Activated CD8-positive, alpha-beta memory T cell treated with anti-CD3 and anti-CD28 coated beads, Interleukin-2, amount 10 ng/mL, durations not matched to agents 7 days and 5 days (primary cell): ENCODE measurements around the gene TSFM. TPM values are rescaled to one million over a fixed set of nuclear protein-coding genes. Genes with fewer than 3 reads are reported as not detected.

Source experiments
- ATAC-seq: fragments of 150-1000 bp; cut with Tn5 transposase; one replicate; pipeline ENCODE4 v1.10.0; 2021; ENCODE audit warnings: moderate library complexity
- CTCF ChIA-PET: fragments of 350-600 bp; sonication (Branson Sonifier 250); formaldehyde crosslinking; loops from one replicate; lab custom pipeline; 2021; ENCODE audit warnings: antibody characterized with exemption; lab: Charles Lee
- DNase-seq: peaks from one replicate; pipeline ENCODE4 v3.0.0-alpha.2; 2020
- H3K27ac Mint-ChIP-seq: one replicate; pipeline ENCODE4 v1.8.0; 2021; ENCODE audit warnings: mild to moderate bottlenecking, mixed read lengths
- H3K27me3 Mint-ChIP-seq: one replicate; pipeline ENCODE4 v1.8.0; 2021; ENCODE audit warnings: mixed read lengths
- H3K36me3 Mint-ChIP-seq: one replicate; pipeline ENCODE4 v1.8.0; 2021; ENCODE audit warnings: mild to moderate bottlenecking, mixed read lengths
- H3K4me1 Mint-ChIP-seq: one replicate; pipeline ENCODE4 v1.8.0; 2021; ENCODE audit warnings: mixed read lengths
- H3K4me3 Mint-ChIP-seq: one replicate; pipeline ENCODE4 v1.8.0; 2021; ENCODE audit warnings: mild to moderate bottlenecking, moderate library complexity, mixed read lengths
- H3K9me3 Mint-ChIP-seq: one replicate; pipeline ENCODE4 v1.8.0; 2022; ENCODE audit warnings: low read depth, mixed read lengths
- total RNA-seq, 2 experiments: library from RNA; stranded (reverse); gene quantifications; one replicate each; pipeline ENCODE4 v1.2.3, GENCODE V29; 2021

Gene TSFM
- 10 to 100 TPM; 32.2 to 45.8 TPM for total RNA-seq

DNA sequence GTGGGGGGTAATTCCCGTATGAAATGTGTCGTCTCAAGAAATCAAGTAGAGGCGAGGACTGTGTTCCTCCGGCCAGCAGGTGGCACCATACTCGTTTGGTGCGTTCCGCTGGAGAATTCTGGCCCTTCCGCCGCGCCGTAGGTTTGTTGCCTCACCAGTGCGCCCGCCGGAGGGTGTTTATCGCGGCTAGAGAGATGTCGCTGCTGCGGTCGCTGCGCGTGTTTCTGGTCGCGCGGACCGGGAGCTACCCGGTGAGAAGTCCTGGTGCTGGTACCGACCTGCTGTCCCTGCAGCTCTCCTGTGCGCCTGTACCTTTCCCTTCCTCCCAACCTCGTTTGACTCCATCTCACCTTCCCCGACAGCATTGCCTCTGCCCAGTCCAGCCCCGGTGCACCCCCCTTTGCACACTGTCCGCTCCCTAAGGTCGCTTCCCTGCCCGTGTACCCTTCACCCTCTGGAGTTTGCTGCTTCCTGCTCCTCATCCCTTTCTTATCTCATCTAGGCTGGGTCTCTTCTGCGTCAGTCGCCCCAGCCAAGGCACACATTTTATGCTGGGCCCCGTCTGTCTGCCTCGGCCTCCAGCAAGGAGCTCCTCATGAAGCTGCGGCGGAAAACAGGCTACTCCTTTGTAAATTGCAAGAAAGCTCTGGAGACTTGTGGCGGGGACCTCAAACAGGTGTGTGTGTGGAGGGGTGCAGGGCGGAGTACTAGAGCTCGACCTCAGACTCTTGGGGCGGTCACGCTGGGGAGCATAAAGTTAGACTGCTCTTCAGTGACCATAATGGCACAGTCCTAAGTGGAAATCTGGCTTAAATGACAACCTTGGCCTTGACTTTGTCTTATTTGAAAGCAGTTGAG, at the start of gene TSFM:
Gene TSFM, plus strand, starts transcription at position 180 of the 858 bp plus-strand sequence. Its CDS starts 15 bp downstream, at position 195.
- no peaks in the 10 kb centered on the region for H3K9me3 Mint-ChIP-seq
- H3K27ac Mint-ChIP-seq = peak within 1 kb of the TSS; percentile 96
- H3K27me3 Mint-ChIP-seq = no peaks in the 10 kb centered on the region
- CTCF ChIA-PET = interaction anchor here (0.6 to 1.9 kb wide), 32 partner anchors 8 to 1953 kb away, joined by 3 to 15 read pairs (median 4); partner anchors contain the start of genes AVIL, CDK4, CTDSP2 and DNAJC14
- peak; percentile 97 for DNase-seq
- H3K36me3 Mint-ChIP-seq = peaks cover 13% of the 10 kb centered on the region
- peak; percentile 93 for ATAC-seq
- H3K4me1 Mint-ChIP-seq = peaks cover 38% of the 10 kb centered on the region
- H3K4me3 Mint-ChIP-seq = peak within 1 kb of the TSS; percentile 97

GRCh38 chr12:57733928-57734327, 48.7 kb upstream of the TSFM start:
- H3K4me1 Mint-ChIP-seq = peaks cover 1% of the 10 kb centered on the region
- DNase-seq (no peak), ATAC-seq (no peak)
- H3K4me3 Mint-ChIP-seq = no peak overlapping the region
- H3K36me3 Mint-ChIP-seq = peaks cover 45% of the 10 kb centered on the region
- CTCF ChIA-PET = interaction anchor here (3.1 kb wide), 1 partner anchor 7 kb away, joined by 13 read pairs; no protein-coding TSS in a partner anchor
- no peaks in the 10 kb centered on the region for H3K27me3 Mint-ChIP-seq
- H3K9me3 Mint-ChIP-seq = no peaks in the 10 kb centered on the region
- H3K27ac Mint-ChIP-seq = no peak overlapping the region

DNA sequence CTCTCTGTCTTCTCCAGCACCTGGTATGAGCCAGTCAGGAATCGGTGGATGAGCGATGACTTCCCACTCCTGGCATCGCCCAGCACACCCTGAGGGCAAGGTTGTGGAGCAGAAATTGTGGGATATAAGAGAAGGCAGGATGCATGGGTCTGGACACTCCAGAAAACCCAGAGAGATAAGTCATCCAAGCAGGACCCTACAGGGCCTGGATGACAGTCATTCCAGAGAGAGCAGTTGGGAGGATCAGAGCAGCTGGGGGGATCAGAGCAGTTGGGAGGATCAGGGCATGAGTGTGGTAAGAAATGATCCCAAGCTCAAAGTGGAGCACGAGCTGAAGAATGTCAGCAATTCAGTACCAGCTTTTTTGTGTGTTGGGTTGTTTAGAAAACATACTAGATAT, 48.0 kb upstream of the TSFM start:
- no peak for DNase-seq
- peaks cover 47% of the 10 kb centered on the region for H3K36me3 Mint-ChIP-seq
- H3K27ac Mint-ChIP-seq = peak overlapping the region; percentile 9
- H3K9me3 Mint-ChIP-seq = no peaks in the 10 kb centered on the region
- H3K27me3 Mint-ChIP-seq = no peaks in the 10 kb centered on the region
- ATAC-seq = no peak
- CTCF ChIA-PET = no interaction called here
- no peak overlapping the region for H3K4me3 Mint-ChIP-seq
- H3K4me1 Mint-ChIP-seq = peaks cover 8% of the 10 kb centered on the region

- H3K27me3 Mint-ChIP-seq = no peaks in the 10 kb centered on the region
- CTCF ChIA-PET = interaction anchor here (1.0 kb wide), 1 partner anchor 16 kb away, joined by 3 read pairs; no protein-coding TSS in a partner anchor
- H3K27ac Mint-ChIP-seq = no peak overlapping the region
- no peak for ATAC-seq
- H3K9me3 Mint-ChIP-seq = no peaks in the 10 kb centered on the region
- peaks cover 40% of the 10 kb centered on the region for H3K36me3 Mint-ChIP-seq
- H3K4me1 Mint-ChIP-seq = peaks cover 14% of the 10 kb centered on the region
- H3K4me3 Mint-ChIP-seq = no peak overlapping the region
- no peak for DNase-seq
Observed at GRCh38 chr12:57735198-57735855, 47.3 kb upstream of the TSFM start.

DNA sequence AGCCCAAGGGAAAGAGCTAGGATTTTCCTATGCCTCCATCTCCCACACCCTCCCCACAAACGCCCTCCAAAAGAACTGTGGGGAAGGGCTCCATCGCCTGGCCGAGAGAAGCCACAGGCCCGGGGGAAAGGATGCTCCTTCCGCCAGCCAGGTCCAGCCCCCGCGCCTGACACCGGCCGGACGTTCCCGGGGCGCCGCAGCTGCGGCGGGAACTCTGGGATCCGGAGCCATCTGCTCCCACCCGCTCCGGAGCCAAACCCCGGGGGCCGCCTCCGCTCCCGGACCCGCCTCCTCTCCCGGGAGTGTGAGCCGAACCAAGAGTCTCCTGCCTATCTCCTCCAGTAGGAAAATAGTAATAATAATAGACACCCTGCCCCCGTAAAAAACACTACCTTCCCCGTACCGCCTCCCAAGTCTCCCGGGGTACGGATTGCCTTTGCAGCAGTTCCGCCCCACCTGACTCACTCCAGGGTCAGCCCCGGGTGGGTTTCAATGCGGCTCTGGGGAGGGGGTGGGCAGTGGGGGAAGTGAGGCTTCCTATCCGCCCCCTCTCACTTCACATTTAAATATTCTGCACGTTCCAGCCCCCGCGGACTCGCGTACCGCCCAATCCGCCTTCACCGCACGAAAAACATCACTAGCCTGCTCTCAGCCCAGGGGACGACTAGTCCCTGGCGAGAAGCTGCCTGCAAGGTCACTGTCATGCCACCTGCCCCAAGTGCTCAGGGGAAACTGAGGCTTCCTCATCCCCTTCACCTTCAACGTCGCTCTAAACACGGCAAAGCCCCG, 46.4 kb upstream of the TSFM start:
- no peaks in the 10 kb centered on the region for H3K9me3 Mint-ChIP-seq
- H3K4me1 Mint-ChIP-seq = peaks cover 21% of the 10 kb centered on the region
- CTCF ChIA-PET = interaction anchor here (1.0 kb wide), 1 partner anchor 17 kb away, joined by 3 read pairs; no protein-coding TSS in a partner anchor
- H3K4me3 Mint-ChIP-seq = no peak overlapping the region
- H3K36me3 Mint-ChIP-seq = peaks cover 35% of the 10 kb centered on the region
- H3K27me3 Mint-ChIP-seq = no peaks in the 10 kb centered on the region
- no peak for DNase-seq
- peak overlapping the region; percentile 37 for H3K27ac Mint-ChIP-seq
- no peak for ATAC-seq

DNA sequence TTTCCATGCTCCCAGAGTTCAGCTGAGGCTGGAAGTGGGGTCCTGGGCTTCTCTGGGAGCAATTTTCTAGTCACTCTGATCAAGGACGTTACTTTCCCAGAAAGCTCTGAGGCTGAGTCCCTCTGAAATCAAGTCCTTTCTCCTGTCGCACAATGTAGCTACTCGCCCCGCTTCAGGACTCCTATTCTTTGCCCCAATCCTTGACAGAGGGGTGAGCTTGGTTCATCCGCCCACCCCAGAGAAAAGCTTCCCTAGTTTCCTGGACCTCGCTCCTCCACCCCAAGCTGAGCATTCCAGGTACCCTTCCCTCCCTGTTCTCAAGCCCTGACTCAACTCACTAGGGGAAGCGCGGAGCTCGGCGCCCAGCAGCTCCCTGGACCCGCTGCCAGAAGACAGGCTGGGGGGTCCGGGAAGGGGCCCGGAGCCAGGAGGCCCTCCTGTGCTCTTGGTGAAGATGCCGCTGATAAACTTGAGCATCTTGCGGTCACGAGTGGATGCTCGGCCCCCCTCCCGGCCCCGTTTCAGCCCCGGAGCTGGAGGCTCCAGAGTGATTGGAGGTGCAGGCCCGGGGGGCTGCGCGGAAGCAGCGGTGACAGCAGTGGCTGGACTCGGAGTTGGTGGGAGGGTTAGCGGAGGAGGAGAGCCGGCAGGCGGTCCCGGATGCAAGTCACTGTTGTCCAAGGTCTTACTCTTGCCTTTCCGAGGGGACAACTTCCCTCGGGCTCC, 45.7 kb upstream of the TSFM start:
- Mint-ChIP-seq H3K27ac (no peak overlapping the region), H3K4me1 (peaks cover 24% of the 10 kb centered on the region), H3K9me3 (no peaks in the 10 kb centered on the region), H3K4me3 (no peak overlapping the region), H3K36me3 (peaks cover 31% of the 10 kb centered on the region), H3K27me3 (no peaks in the 10 kb centered on the region)
- DNase-seq (no peak), ATAC-seq (no peak)
- CTCF ChIA-PET = interaction anchor here (1.2 kb wide), 1 partner anchor 104 kb away, joined by 3 read pairs; the partner anchor contains the start of gene B4GALNT1

DNA sequence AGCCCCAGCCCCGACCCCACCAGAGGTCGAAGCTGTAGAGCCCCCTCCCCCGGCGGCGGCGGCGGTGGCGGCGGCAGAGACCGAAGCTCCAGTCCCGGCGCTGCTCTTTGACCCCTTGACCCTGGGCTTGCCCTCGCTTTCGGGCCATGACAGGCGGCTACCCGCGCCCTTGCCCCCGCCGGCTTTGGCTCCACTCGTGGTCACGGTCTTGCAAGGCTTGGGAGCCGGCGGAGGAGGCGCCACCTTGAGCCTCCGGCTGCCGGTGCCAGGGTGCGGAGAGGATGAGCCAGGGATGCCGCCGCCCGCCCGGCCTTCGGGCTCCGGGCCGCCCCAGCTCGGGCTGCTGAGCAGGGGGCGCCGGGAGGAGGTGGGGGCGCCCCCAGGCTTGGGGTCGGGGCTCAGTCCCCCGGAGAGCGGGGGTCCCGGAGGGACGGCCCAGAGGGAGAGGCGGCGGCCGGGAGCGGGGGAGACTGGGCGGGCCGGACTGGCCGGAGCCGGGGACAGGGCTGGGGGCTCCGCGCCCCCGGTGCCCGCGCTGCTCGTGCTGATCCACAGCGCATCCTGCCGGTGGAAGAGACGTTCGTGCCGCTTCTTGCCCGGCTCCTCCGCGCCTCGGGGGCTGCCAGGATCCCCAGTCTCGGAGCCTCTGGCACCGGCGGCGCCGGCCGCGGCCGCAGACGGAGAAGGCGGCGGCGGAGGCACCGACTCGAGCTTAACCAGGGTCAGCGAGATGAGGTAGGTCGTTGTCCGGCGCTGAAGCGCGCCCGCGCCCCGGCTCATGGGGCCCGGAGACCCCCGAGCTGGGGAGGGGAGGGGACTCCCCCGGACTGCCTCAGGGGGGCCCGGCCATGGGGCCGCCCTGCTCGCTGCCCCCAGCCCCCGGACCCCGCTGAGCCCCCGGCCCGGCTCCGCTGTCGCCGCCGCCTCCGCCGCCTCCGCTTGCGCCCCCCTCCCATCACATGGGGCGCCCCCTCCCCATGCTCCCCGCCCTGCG, 44.8 kb upstream of the TSFM start:
- no peak overlapping the region for H3K4me3 Mint-ChIP-seq
- DNase-seq = no peak
- no peaks in the 10 kb centered on the region for H3K9me3 Mint-ChIP-seq
- CTCF ChIA-PET = interaction anchor here (1.2 kb wide), 1 partner anchor 105 kb away, joined by 3 read pairs; the partner anchor contains the start of gene B4GALNT1
- no peaks in the 10 kb centered on the region for H3K27me3 Mint-ChIP-seq
- no peak for ATAC-seq
- peaks cover 23% of the 10 kb centered on the region for H3K36me3 Mint-ChIP-seq
- H3K27ac Mint-ChIP-seq = no peak overlapping the region
- H3K4me1 Mint-ChIP-seq = peaks cover 30% of the 10 kb centered on the region

GRCh38 chr12:57738661-57739237, 43.8 kb upstream of the TSFM start, which contains the start of gene AGAP2:
Gene AGAP2, minus strand, starts transcription at chr12:57738742. Its CDS starts 496 bp downstream, at chr12:57738246.
- ATAC-seq = no peak
- H3K4me1 Mint-ChIP-seq = peaks cover 33% of the 10 kb centered on the region

DNA sequence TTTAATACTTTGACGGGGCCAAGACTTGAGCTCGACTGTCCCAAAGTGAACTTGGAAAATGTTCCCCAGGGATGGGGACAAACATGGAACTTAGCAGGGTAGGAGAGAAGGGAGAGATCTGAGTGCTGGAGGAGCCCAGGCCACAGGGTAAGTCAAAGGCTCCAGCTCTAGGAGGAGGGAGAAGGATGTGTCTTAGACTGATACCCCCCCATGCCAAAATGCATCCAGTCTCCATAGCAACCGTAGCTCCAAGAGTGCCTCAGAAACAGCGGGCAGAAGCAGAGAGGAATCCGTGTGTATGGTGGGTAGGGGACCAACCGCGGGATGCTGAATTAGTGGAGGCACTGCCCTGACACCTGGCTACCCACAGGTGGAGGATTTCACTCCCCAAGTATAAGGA, 43.2 kb upstream of the TSFM start:
- peaks cover 40% of the 10 kb centered on the region for H3K4me1 Mint-ChIP-seq
- ATAC-seq = no peak
- peak overlapping the region; percentile 18 for H3K27ac Mint-ChIP-seq
- CTCF ChIA-PET = interaction anchor here (0.9 kb wide), 1 partner anchor 156 kb away, joined by 4 read pairs; no protein-coding TSS in a partner anchor
- no peaks in the 10 kb centered on the region for H3K27me3 Mint-ChIP-seq
- H3K36me3 Mint-ChIP-seq = peaks cover 15% of the 10 kb centered on the region
- DNase-seq = no peak
- no peaks in the 10 kb centered on the region for H3K9me3 Mint-ChIP-seq
- H3K4me3 Mint-ChIP-seq = peak overlapping the region; percentile 30

More at GRCh38 chr12:57738661-57739237, 43.8 kb upstream of the TSFM start, which contains the start of gene AGAP2:
- CTCF ChIA-PET = interaction anchor here (0.9 kb wide), 1 partner anchor 156 kb away, joined by 4 read pairs; no protein-coding TSS in a partner anchor
- Mint-ChIP-seq H3K9me3 (no peaks in the 10 kb centered on the region), H3K27me3 (no peaks in the 10 kb centered on the region), H3K36me3 (peaks cover 19% of the 10 kb centered on the region), H3K4me3 (peak within 1 kb of the TSS; percentile 30), H3K27ac (peak within 1 kb of the TSS; percentile 18)
- DNase-seq = no peak

GRCh38 chr12:57739914-57740538, 42.6 kb upstream of the TSFM start:
- no peak for DNase-seq
- Mint-ChIP-seq H3K36me3 (peaks cover 12% of the 10 kb centered on the region), H3K27me3 (no peaks in the 10 kb centered on the region), H3K4me1 (peaks cover 45% of the 10 kb centered on the region), H3K9me3 (no peaks in the 10 kb centered on the region), H3K4me3 (peak overlapping the region; percentile 99), H3K27ac (peak overlapping the region; percentile 88)
- CTCF ChIA-PET = interaction anchor here (1.1 to 3.0 kb wide), 10 partner anchors 8 to 281 kb away, joined by 3 to 22 read pairs (median 8); partner anchors contain the start of genes B4GALNT1, DCTN2, GLI1 and TSFM
- no peak for ATAC-seq
